ENCODE data around the gene TRIM3.
A peak's percentile ranks its signal among the peaks of the same experiment; 100 is the strongest.
"Not testable (repeated sequence)": the region's sequence is repeated elsewhere in the genome, so short reads cannot be mapped to it uniquely, and the experiment has no call there.

TRIM3 gene

DNA sequence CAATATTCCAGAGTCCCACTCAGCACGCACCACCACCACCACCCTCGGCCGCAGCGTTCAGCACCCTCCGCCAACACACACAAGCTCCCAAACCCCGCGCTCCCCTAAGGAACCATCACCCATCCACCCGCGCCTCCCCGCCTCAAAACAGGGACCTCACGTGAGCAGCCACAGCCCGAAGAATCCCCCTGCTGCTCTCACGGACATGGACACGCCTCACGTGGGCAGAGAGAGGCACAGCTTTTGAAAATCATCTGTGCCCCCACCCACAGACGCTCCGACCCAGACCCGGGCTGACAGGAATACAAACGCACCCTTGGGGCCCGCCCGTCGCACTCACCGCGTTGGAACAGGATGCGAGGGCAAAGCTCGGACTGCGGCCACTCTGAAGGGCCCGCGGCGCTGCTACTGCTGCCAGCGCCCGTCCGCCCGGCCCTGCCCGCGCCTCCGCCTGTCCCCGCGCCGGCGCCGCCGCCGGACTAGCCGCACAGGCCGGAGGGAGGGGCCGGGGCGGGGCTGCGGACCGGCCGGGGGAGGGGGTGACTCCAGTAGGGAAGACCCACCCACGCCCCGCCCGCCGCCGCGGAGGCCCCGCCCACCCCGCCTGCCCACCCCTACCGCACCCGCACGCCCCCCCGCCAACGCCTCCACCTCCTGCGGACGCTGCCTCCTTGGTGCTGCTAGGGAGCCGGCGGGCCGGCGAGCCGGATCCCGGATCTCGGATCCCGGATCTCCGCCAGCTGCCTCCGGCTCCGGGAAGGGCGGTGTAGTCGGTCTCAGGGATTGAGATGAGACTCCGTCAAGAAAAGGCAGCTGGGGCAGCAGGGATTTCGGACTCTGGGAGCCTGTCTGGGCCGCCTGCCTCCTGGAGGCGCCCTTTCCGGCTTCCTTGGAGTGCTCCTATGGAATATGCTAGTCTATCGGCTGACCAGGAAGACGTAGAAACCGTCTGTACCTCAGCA is at the start of gene TRIM3:
TRIM3 (minus strand) TSS at position 491 of the 962 bp plus-strand sequence. CDS start 8,246 bp downstream, outside the sequence.
- Histone ChIP-seq H3K4me3 (peak within 1 kb of the TSS; percentile 55 to 83 (median 69)), H3K27ac (peak within 1 kb of the TSS; percentile 51 to 94 (median 85))

DNA sequence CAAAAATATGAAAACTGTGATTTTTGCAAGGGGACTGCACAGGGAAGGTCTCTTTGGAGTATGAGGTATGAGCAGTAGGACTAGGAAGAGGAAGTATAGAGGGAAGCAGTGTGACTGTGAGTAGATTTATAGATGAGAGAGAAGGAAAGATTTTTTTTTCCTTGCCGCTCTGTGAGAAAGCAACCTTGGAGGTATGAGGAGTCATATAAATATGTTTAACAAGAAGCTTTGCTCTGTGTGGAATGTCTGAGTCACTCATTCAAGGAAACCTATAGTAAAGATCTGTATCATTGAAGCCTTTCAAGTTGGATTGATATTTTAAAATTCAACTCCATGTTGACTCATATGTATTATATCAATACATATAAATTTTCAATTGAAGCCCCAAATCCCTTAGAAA is 49.5 kb upstream of the TRIM3 start:
- no peak overlapping the region for H3K27ac ChIP-seq
- no peak overlapping the region for H3K4me3 ChIP-seq

DNA sequence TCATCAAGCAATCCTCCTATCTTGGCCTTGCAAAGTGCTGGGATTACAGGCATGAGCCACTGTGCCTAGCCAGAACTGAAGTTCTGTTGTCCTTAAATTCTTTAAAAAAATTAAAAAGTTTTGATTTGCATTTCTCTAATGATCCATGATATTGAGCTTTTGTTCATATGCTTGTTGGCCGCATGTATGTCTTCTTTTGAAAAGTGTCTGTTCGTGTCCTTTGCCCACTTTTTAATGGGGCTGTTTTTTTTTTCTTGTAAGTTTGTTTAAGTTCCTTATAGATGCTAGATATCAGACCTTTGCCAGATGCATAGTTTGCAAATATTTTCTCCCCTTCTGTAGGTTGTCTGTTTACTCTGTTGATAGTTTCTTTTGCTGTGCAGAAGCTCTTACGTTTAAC is 48.2 kb upstream of the TRIM3 start:
- not testable (repeated sequence) for H3K4me3 ChIP-seq

DNA sequence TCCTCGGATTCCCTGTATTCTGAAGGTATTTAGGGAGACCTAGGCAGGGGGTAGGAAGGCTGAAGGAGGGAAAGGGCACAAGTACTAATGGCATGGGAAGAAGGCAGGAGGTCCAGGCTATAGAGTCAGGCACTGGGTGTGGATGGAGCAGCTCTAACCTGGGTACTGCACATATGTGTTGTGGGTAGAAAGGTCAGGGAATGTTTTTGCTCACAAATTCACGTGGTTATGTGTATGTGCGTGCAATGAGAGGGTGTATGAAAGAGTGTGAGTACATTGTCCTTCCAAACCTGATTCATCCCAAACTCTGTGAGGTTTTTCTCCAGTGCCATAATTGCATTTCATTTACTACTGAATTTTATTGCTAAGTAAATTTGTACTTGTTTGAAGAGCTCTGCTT is 46.5 kb upstream of the TRIM3 start:
- H3K27ac ChIP-seq: no peak overlapping the region
- no peak overlapping the region for H3K4me3 ChIP-seq

More for the DNA sequence above, 48.2 kb upstream of the TRIM3 start:
- H3K27ac ChIP-seq: not testable (repeated sequence)

DNA sequence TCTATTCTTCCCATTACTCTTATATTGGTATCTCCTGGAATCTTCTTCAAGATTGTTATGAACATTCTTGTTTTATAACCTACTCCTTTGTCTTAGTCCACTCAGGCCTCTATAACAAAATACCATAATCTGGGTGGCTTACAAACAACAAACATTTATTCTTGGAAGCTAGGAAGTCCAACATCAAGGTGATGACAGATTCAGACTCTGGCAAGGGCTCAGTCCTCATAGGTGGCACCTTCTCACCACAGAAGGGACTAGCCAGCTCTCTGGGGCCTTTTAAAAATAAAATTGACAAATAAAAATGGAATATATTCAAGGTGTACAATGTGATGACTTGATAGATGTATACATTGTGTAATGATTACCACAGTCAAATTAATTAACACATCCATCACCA is 43.1 kb upstream of the TRIM3 start:
- Histone ChIP-seq H3K27ac (no peak overlapping the region), H3K4me3 (no peak overlapping the region)

DNA sequence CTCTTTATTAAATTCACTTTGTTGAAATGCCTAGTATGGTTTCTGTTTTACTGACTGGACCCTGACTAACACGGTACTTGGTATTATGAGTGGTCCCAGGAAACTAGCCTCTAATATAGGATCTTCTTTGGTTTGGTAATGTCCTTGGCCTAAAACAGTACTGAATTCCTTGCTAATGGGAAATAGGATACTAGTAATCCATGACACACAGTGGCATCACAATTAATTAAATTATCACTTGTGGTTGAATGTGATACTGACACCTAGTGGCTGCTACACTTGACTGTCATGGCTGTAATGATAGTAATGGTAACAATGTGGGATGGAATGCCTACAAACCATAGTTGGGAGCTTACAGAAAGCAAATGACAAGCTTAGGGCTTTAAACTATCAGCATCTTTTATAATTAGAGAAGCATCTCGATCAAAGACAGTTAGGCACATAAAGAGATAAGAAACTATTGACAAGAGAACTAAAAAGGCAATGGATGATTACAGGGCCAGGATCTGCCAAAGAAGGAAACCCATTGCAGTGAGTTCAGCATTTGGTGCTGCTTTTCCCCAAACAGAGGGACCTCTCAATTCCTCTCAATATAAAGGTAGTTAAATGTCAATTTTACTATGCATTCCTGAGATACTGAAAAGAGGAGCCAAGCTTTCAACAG is 32.0 kb upstream of the TRIM3 start:
- no peak overlapping the region for H3K27ac ChIP-seq
- H3K4me3 ChIP-seq: no peak overlapping the region

DNA sequence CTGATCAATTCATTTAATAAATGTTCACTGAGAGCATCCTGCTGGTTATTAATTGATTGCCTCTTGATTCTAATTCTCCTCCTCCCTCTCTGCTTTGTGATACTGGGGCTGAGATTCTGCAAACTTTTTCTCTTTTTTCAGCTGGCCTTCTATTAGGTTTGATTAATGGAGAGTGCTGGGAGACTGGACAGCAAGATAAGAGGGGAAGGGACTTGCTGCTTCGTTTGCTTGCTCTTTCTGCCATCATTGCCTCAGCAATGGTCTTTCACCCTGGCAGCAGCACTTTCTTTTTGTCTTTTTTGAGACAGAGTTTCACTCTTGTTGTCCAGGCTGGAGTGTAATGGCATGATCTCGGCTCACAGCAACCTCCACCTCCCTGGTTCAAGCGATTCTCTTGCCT is 30.4 kb upstream of the TRIM3 start:
- no peak overlapping the region for H3K27ac ChIP-seq

DNA sequence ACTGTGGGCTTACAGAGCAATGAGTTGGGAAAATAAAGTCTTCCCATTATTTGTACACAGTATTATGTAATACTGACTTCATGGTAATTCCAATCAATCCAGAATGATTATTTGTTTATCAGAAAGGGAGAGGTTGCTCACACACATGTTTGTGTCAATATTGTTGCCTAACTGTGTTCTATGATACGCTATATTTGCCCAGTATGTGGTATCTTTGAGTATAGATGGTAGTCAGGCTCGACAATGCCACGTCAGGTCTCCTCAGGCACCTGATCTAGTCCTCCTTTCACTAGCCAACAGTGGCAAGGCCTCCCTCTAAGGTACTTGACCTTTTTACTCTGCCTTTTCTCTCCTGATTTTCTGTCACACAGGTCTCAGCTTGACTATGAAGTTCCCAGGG is 28.6 kb upstream of the TRIM3 start:
- no peak overlapping the region for H3K27ac ChIP-seq
- H3K4me3 ChIP-seq: no peak overlapping the region

More for the DNA sequence above, 30.4 kb upstream of the TRIM3 start:
- no peak overlapping the region for H3K4me3 ChIP-seq

DNA sequence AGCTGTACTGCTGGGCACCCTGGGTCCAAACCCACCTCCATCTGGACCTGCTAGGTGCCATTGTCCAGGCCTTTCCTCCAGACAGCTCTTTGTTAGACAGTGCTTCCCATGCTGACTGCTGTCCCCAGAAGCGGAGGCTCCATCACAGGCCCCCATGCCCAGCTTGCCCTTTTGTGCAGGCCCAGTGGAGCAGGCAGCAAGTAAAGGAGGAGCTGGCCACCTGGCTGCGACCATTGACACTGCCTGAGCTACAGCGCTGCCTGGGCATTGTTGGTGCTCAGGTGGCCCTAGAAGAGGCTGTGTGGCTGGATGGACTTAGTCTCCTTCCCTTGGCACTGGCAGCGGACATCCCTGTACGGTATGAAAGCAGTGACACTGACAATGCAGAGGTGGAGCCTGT is 24.8 kb upstream of the TRIM3 start:
- Histone ChIP-seq H3K4me3 (no peak overlapping the region), H3K27ac (peak overlapping the region in 1 of 21 experiments; percentile 49)

DNA sequence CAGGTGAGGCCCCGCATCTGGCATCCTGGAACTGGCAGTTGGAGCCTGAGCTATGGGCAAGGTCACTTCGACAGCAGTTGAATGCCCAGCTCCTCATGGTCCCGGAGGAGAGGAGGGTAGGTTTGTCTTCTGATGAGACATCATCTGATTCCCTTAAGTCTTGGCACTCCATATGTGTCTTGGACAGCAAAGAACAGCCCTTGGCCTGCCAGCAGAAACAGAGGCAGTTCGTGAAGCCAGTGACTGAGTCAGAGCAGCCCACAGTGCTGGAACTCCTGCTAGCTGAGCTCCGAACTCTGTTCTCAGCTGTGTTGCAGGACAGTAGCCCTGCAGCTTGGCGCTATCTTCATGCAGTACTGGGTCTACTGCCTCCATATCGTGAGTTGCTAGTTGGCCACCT is 24.4 kb upstream of the TRIM3 start:
- Histone ChIP-seq H3K4me3 (no peak overlapping the region), H3K27ac (peak overlapping the region in 1 of 21 experiments; percentile 49)

DNA sequence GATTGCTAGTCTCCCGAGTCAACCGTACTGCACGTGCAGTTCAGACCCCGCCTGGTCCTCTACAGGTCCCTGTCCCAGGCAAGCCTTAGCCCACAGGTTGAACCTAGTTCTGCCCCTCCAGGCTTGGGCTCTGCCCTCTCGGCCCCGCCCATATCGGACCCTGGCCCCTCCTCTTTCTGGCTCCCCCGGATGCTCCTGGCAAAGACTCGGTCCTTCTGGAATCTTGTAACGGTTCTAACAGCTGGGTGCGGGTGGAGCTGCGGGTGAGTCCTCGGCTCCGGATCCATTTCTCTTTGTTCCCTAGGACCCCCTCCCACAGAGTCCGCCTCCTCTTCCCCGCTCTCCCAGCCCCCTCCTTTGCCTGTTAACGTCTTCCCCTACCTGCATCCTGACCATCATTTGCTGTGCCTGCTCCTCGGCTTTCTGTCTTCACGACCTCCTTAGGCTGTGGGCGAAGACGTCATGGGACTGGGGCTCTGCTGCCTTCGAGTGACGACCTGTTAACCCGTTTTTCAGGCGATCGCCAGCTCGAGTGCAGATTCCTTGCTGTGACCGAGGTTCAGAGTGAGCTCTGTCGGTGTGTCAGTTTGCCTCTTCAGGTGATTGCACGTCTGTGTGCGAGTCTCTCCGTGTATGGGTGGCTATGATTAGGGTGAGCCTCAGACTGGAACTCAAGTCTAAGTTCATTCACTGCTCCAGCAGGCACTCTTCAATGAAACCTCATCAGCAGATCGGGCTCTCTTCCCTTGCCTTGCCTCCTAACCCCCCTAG is 23.5 kb upstream of the TRIM3 start, which contains the start of gene DNHD1:
DNHD1 (plus strand) TSS at position 212 of the 771 bp plus-strand sequence. CDS start 936 bp downstream, outside the sequence.
- Histone ChIP-seq H3K4me3 (no peak within 1 kb of the TSS), H3K27ac (no peak within 1 kb of the TSS)

DNA sequence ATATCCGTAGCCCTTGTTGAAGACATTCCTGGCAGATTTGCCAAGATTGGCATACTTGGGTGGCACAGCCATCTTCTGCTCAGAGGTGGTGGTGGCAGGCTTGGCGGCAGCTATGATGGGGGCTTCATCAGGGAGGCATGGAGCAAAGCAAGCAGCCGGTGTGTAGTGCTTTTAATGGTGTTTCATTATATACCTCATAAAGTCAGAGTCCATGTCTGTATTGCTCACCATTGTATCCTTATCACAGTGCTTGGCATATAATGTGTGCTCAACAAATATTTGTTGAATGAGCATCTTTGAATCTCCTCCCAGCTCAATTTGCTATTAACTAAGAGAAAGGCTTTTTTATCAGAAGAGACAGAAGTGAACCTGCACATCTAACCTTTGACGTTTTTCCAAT is 15.6 kb upstream of the TRIM3 start:
- H3K4me3 ChIP-seq: no peak overlapping the region
- no peak overlapping the region for H3K27ac ChIP-seq

DNA sequence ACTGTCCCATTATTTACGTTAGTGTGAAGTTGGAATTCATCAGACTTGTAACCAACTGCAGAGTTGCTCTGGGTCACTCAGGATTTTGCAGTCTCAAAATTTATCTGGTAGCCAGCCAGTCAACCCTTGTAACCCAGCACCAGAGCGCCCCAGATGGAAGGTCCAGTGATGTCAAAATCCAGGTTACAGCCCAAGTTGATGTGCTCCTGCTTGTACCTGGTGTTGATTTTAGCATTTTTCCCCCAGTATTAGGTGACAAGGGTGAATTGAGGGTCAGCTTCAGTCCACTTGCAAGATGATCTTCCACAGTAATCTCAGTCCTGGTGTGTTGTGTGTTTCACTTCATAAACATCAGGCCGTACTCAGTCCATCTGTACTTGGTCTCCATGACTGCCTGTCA is 15.1 kb upstream of the TRIM3 start:
- Histone ChIP-seq H3K27ac (no peak overlapping the region), H3K4me3 (no peak overlapping the region)

DNA sequence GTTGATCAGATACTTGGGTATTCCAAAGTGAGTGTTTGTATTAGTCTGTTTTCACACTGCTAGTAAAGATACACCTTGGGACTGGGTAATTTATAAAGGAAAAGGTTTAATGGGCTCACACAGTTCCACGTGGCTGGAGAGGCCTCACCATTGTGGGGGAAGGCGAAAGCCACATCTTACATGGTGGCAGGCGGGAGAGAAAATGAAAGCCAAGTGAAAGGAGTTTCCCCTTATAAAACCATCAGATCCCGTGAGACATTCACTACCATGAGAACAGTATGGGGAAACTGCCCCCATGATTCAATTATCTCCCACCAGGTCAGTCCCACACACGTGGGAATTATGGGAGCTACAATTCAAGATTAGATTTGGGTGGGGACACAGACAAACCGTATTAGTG is 14.6 kb upstream of the TRIM3 start:
- Histone ChIP-seq H3K27ac (no peak overlapping the region), H3K4me3 (no peak overlapping the region)

DNA sequence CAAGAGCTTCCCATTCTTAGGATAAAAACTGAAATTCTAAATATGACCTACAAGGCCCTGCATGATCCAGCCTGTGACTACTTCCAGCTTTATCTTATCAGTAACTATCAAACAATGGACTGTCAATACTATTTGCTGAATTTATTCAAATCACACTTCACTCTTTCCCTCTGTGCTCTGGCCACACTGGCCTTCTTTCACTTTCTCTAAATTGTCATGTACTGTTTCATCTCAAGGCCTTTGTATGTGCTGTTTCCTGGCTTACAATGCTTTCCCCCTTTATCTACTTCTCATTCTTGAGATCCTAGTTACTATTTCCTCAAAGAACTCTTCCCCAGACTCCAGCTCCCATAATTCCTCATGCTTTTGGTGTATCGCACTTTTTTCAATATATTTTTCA is 13.2 kb upstream of the TRIM3 start:
- Histone ChIP-seq H3K4me3 (no peak overlapping the region), H3K27ac (peak overlapping the region in 1 of 21 experiments; percentile 24)

DNA sequence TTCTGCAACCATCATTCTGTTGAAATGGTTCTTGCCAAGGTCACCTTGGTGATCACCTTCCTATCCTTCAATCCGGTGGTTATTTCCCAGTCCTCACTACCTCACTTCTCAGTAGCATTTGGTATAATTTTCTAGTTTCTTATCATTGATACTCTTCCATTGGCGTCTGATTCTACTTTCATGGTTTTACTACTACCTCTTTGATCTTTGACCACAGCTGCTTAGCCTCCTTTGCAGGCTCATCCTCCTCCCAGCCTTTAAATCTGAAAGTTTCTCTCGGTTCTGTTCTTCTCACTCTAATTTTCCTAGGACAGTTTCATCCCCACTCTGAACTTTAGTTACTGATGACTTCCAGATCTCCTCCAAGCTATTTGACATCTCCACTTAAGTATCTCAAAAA is 12.5 kb upstream of the TRIM3 start:
- H3K27ac ChIP-seq: peak overlapping the region in 1 of 21 experiments; percentile 24
- no peak overlapping the region for H3K4me3 ChIP-seq

DNA sequence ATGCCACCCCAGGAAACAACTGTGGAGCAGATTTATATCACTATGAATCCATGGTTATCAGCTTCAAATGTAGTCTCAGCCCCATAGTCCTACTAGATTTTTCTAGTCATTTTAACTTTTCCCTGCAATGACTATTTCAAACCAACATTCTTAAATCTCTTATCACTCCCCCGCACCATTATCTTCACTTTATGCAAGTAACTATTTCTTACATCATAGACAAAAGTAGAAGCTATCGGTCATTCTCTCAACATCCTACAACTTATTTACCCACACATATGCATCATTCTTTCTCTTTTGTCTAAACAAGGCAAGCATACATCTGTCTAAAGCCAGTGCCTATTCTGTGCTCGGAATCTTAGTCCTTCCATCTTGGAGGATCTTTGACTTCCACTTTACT is 11.9 kb upstream of the TRIM3 start:
- Histone ChIP-seq H3K4me3 (no peak overlapping the region), H3K27ac (no peak overlapping the region)

DNA sequence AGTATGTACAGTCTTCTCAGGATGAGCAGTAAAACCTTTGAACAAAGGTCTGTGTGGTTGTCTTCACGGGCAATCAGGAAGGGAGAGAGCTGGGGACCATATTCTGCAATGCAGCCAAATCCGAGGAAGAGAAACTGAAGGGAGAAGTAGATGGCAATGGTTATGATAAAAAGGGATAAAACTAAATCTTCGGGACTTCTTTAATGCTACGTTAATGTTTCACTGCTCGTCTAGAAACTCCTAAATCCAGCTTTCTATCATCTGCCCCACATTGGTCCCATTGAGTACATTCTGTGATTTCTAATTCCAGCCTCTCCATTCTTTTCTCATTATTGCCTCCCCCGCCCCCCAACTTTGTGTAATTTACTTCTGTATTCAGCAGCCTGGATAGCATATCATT is 9.3 kb upstream of the TRIM3 start:
- H3K4me3 ChIP-seq: no peak overlapping the region
- H3K27ac ChIP-seq: no peak overlapping the region

DNA sequence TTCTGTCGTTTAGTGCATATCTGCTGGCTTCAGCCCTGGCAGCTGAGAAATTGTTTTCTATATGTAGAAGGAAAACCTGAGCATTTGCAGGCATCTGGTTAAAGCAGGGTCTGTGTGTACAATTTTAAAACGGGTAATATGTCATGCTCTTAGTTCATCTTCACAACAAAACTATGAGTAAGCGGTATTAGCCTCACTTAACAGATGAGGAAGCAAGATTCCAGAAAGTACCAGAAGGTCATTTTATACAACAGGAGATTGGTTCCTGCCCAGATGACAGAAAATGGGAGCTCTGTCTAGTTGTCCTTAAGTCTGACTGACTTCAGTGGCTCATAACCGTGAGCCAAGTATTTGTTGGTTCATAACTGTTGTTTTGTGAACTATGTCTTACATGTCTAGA is 8.7 kb upstream of the TRIM3 start:
- peak overlapping the region; percentile 53 to 82 (median 71) for H3K4me3 ChIP-seq
- peak overlapping the region in 12 of 21 experiments; percentile 75 to 98 (median 92) for H3K27ac ChIP-seq

DNA sequence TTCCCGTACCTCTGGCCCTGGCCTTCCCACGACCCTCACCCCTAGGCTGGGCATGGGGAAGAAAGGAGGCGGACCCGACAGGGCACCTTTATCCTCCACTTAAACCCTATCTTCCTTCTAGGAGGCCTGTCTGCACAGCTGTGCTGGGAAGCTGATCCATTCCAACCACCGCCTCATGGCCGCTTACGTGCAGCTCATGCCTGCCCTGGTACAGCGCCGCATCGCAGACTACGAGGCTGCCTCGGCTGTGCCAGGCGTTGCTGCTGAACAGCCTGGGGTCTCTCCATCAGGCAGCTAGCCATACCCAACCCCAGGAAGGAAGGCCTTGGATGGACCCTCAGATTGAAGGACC is 8.2 kb upstream of the TRIM3 start:
- H3K4me3 ChIP-seq: peak overlapping the region; percentile 53 to 82 (median 71)

More for the DNA sequence above, 8.2 kb upstream of the TRIM3 start:
- peak overlapping the region in 20 of 21 experiments; percentile 71 to 98 (median 90) for H3K27ac ChIP-seq

Data from skin epidermis (tissue), 12 donors.